NCI-H2196 (cell line): ENCODE measurements around the gene STPG4.
A peak's percentile ranks its signal among the peaks of the same experiment; 100 is the strongest.

ENCODE experiments used
- DNase-seq: peaks from one replicate; lab custom pipeline; 2025; ENCODE audit not compliant: unreplicated experiment; lab: John Stamatoyannopoulos, UW

The STPG4 gene

GRCh38 chr2:47073217-47073616 is 81.9 kb downstream of the STPG4 start:
- no peak for DNase-seq

GRCh38 chr2:47072728-47073191 is 82.3 kb downstream of the STPG4 start:
- DNase-seq, result no peak

GRCh38 chr2:47072018-47072691 is 83.0 kb downstream of the STPG4 start:
- DNase-seq, result no peak

GRCh38 chr2:47070920-47071824 is 83.9 kb downstream of the STPG4 start:
- peak; percentile 22 for DNase-seq

- DNase-seq, result no peak
Observed at GRCh38 chr2:47070155-47070919, 84.8 kb downstream of the STPG4 start.

- DNase-seq, result no peak
Observed at GRCh38 chr2:47069628-47070154, 85.4 kb downstream of the STPG4 start.

GRCh38 chr2:47068981-47069627 is 86.0 kb downstream of the STPG4 start:
- DNase-seq, result no peak

GRCh38 chr2:47067788-47068407 is 87.2 kb downstream of the STPG4 start:
- no peak for DNase-seq

- DNase-seq, result no peak
Observed at GRCh38 chr2:47065771-47066380, 89.2 kb downstream of the STPG4 start.

- DNase-seq, result no peak
Observed at GRCh38 chr2:47065343-47065742, 89.8 kb downstream of the STPG4 start.

GRCh38 chr2:47064106-47064505 is 91.0 kb downstream of the STPG4 start:
- no peak for DNase-seq

- no peak for DNase-seq
Observed at GRCh38 chr2:47063538-47063930, 91.6 kb downstream of the STPG4 start.

GRCh38 chr2:47062681-47063537 is 92.2 kb downstream of the STPG4 start:
- no peak for DNase-seq

- DNase-seq, result no peak
Observed at GRCh38 chr2:47061944-47062678, 93.0 kb downstream of the STPG4 start.

GRCh38 chr2:47060652-47061170 is 94.4 kb downstream of the STPG4 start:
- DNase-seq, result no peak

- no peak for DNase-seq
Observed at GRCh38 chr2:47058003-47058931, 96.8 kb downstream of the STPG4 start.

GRCh38 chr2:47057687-47058002 is 97.5 kb downstream of the STPG4 start:
- no peak for DNase-seq
